ENCODE data around the gene LAX1.

LAX1 gene

DNA sequence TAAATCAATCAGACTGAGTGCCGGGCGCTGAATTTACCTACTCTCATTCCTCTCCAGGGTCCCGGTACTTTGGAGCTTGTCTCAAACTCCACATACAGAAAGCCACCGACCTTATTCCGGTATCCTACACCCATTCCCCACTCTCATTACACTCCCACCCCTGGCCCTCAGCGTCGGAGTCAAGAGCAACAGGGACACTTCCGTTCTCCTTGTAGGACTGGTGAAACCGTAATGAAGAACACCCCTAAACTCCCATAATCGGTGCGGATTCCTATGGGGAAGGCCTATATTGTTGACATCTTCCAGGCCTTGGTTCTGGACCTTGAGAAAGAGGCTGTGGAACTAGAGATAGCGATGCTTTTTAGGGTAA is 31.2 kb downstream of the LAX1 start:
- no peaks in the 10 kb centered on the region for H3K27me3 ChIP-seq

GRCh38 chr1:203797216-203797615 is 32.2 kb downstream of the LAX1 start:
- H3K36me3 ChIP-seq: peaks cover 18% of the 10 kb centered on the region
- peak overlapping the region; percentile 83 to 90 for H3K4me3 ChIP-seq (ENCODE audit: low read depth in 1 of 2, low read length in 1 of 2)
- H3K9me3 ChIP-seq: no peaks in the 10 kb centered on the region
- TF ChIP-seq, protein P1, sequence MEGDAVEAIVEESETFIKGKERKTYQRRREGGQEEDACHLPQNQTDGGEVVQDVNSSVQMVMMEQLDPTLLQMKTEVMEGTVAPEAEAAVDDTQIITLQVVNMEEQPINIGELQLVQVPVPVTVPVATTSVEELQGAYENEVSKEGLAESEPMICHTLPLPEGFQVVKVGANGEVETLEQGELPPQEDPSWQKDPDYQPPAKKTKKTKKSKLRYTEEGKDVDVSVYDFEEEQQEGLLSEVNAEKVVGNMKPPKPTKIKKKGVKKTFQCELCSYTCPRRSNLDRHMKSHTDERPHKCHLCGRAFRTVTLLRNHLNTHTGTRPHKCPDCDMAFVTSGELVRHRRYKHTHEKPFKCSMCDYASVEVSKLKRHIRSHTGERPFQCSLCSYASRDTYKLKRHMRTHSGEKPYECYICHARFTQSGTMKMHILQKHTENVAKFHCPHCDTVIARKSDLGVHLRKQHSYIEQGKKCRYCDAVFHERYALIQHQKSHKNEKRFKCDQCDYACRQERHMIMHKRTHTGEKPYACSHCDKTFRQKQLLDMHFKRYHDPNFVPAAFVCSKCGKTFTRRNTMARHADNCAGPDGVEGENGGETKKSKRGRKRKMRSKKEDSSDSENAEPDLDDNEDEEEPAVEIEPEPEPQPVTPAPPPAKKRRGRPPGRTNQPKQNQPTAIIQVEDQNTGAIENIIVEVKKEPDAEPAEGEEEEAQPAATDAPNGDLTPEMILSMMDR (IDR thresholded peaks at IDR 0.05): no peak
- peaks cover 18 to 21% of the 10 kb centered on the region in 2 experiments for H3K4me1 ChIP-seq (ENCODE audit: control insufficient read depth in 1 of 2, insufficient read depth in 1 of 2, low read depth in 1 of 2, low read length in 1 of 2)
- H3K27ac ChIP-seq: peak overlapping the region; percentile 90
- H3K27me3 ChIP-seq: no peaks in the 10 kb centered on the region

More for the DNA sequence above, 31.2 kb downstream of the LAX1 start:
- peak overlapping the region; percentile 83 to 90 for H3K4me3 ChIP-seq (ENCODE audit: low read depth in 1 of 2, low read length in 1 of 2)
- H3K4me1 ChIP-seq (ENCODE audit: control insufficient read depth in 1 of 2, insufficient read depth in 1 of 2, low read depth in 1 of 2, low read length in 1 of 2): peaks cover 18 to 21% of the 10 kb centered on the region in 2 experiments
- H3K9me3 ChIP-seq: no peaks in the 10 kb centered on the region
- H3K36me3 ChIP-seq: peaks cover 18% of the 10 kb centered on the region
- peak overlapping the region; percentile 90 for H3K27ac ChIP-seq
- TF ChIP-seq, protein P1 (IDR thresholded peaks at IDR 0.05): no peak

- Histone ChIP-seq H3K36me3 (peaks cover 23% of the 10 kb centered on the region), H3K4me3 (ENCODE audit: low read depth in 1 of 2, low read length in 1 of 2) (no peak overlapping the region), H3K9me3 (no peaks in the 10 kb centered on the region), H3K27ac (no peak overlapping the region), H3K4me1 (ENCODE audit: control insufficient read depth in 1 of 2, insufficient read depth in 1 of 2, low read depth in 1 of 2, low read length in 1 of 2) (peaks cover 18 to 21% of the 10 kb centered on the region in 2 experiments), H3K27me3 (no peaks in the 10 kb centered on the region)
- TF ChIP-seq, protein P1 (IDR thresholded peaks at IDR 0.05): no peak
These were observed 33.1 kb downstream of the LAX1 start for GRCh38 chr1:203797948-203798655.

GRCh38 chr1:203799157-203799556 is 34.2 kb downstream of the LAX1 start:
- H3K9me3 ChIP-seq: no peaks in the 10 kb centered on the region
- peaks cover 18 to 21% of the 10 kb centered on the region in 2 experiments for H3K4me1 ChIP-seq (ENCODE audit: control insufficient read depth in 1 of 2, insufficient read depth in 1 of 2, low read depth in 1 of 2, low read length in 1 of 2)
- H3K27ac ChIP-seq: no peak overlapping the region
- H3K36me3 ChIP-seq: peaks cover 29% of the 10 kb centered on the region
- no peak overlapping the region for H3K4me3 ChIP-seq (ENCODE audit: low read depth in 1 of 2, low read length in 1 of 2)
- no peaks in the 10 kb centered on the region for H3K27me3 ChIP-seq
- TF ChIP-seq, protein P1 (IDR thresholded peaks at IDR 0.05): no peak

DNA sequence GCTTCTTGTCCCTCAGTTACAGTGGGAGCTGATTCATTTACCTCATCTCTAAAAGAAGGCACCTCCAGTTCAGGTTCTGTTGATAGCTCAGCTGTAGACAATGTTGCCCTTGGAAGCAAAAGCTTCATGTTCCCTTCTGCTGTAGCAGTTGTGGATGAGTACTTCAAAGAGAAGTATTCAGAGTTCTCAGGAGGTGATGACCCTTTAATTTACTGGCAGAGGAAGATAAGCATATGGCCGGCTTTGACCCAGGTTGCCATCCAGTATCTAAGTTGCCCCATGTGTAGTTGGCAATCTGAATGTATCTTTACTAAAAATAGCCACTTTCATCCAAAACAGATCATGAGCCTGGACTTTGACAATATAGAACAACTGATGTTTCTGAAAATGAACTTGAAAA is 35.0 kb downstream of the LAX1 start:
- Histone ChIP-seq H3K27ac (no peak overlapping the region), H3K27me3 (no peaks in the 10 kb centered on the region), H3K4me1 (ENCODE audit: control insufficient read depth in 1 of 2, insufficient read depth in 1 of 2, low read depth in 1 of 2, low read length in 1 of 2) (peaks cover 15 to 17% of the 10 kb centered on the region in 2 experiments), H3K36me3 (peaks cover 29% of the 10 kb centered on the region), H3K4me3 (ENCODE audit: low read depth in 1 of 2, low read length in 1 of 2) (no peak overlapping the region), H3K9me3 (no peaks in the 10 kb centered on the region)
- TF ChIP-seq, protein P1 (IDR thresholded peaks at IDR 0.05): no peak
